ENCODE data around the gene CDH12. TPM values are rescaled to one million over a fixed set of nuclear protein-coding genes. Genes with fewer than 3 reads are reported as not detected.

Gene CDH12
- total and polyA plus RNA-seq, 10 of the 15 experiments (the other 5 are each of a cell fraction or from before 2014, with no cell fraction given) = 0.03 to 0.16 TPM; not detected in 8

- H3K4me2 ChIP-seq (ENCODE audit: control insufficient read depth, insufficient read depth) = no peak overlapping the region
- POLR2A ChIA-PET = no interaction called here
- no peaks in the 10 kb centered on the region for H3K9me3 ChIP-seq (replicated peaks; ENCODE audit: control insufficient read depth, insufficient read depth, low read length)
- SMC1A ChIA-PET (ENCODE audit: uncharacterized antibody, unreplicated experiment) = no interaction called here
- H3K4me1 ChIP-seq (ENCODE audit: control insufficient read depth, insufficient read depth, low read length) = no peaks in the 10 kb centered on the region
- H4K20me1 ChIP-seq (ENCODE audit: control insufficient read depth, insufficient read depth) = no peaks in the 10 kb centered on the region
- no TSS peak for BruUV-seq (replicated peaks)
- no peaks in the 10 kb centered on the region for H3K36me3 ChIP-seq (ENCODE audit: control insufficient read depth in 2 of 2, insufficient read depth in 2 of 2, low read length in 1 of 2)
- intact Hi-C loops (cut with micrococcal nuclease; ENCODE audit: unreplicated experiment) (loop anchor here (1.0 kb wide), 1 partner anchor 250 kb away; no protein-coding TSS in a partner anchor), in situ Hi-C loops (cut with MboI) (no loop called here)
- no peak overlapping the region for H3K27ac ChIP-seq (ENCODE audit: control insufficient read depth, insufficient read depth)
- no peak overlapping the region for H3K4me3 ChIP-seq
- H3K79me2 ChIP-seq (ENCODE audit: control insufficient read depth, insufficient read depth, low read length) = no peaks in the 10 kb centered on the region
- H3K27me3 ChIP-seq (replicated peaks in 1 of 2; ENCODE audit: control insufficient read depth in 2 of 2, insufficient read depth in 2 of 2, low read length in 1 of 2) = no peaks in the 10 kb centered on the region
- FAIRE-seq (no peak), ATAC-seq (peak; percentile 69), DNase-seq (ENCODE audit: low read depth, low spot score) (no peak)
- CTCF ChIA-PET = interaction anchor here (1.0 kb wide), 1 partner anchor 332 kb away, joined by 3 read pairs; no protein-coding TSS in a partner anchor
- RAD21 ChIA-PET (ENCODE audit: unreplicated experiment) = no interaction called here
- no peak overlapping the region for H3K9ac ChIP-seq (ENCODE audit: control insufficient read depth, insufficient read depth, low read length)
- TF ChIP-seq ZNF207 (IDR thresholded peaks at IDR 0.05; ENCODE audit: borderline replicate concordance) = no peak
- no peak for TF ChIP-seq TAF1 (IDR thresholded peaks at IDR 0.05; ENCODE audit: borderline replicate concordance, low read depth, low read length)
- TF ChIP-seq RAD21 (IDR thresholded peaks at IDR 0.05; ENCODE audit: insufficient read depth, low read depth, low read length) = 0 out of 2 replicates have a peak, but pooled peaks have one; percentile 15
- TF ChIP-seq SMC3 (IDR thresholded peaks at IDR 0.05; ENCODE audit: borderline replicate concordance, low read length) = peak; percentile 47; the same call in 1 of the 2 replicates
- TF ChIP-seq ESRRA (IDR thresholded peaks at IDR 0.05; ENCODE audit: low read length) = no peak
- TF ChIP-seq IKZF2 (IDR thresholded peaks at IDR 0.05) = no peak
- no peak for TF ChIP-seq DPF2 (IDR thresholded peaks at IDR 0.05)
- TF ChIP-seq ASH2L (IDR thresholded peaks at IDR 0.05; ENCODE audit: borderline replicate concordance, low read depth) = no peak
- no peak for TF ChIP-seq NFYB (IDR thresholded peaks at IDR 0.05; ENCODE audit: insufficient read depth, low read depth, low read length)
- no peak for TF ChIP-seq ZNF384 (IDR thresholded peaks at IDR 0.05; ENCODE audit: borderline replicate concordance, low read depth, low read length)
- TF ChIP-seq SKIL (IDR thresholded peaks at IDR 0.05; ENCODE audit: low read depth, poor library complexity, severe bottlenecking) = no peak
- TF ChIP-seq IRF4 (IDR thresholded peaks at IDR 0.05; ENCODE audit: low read depth, low read length) = no peak
- no peak for TF ChIP-seq KDM1A (IDR thresholded peaks at IDR 0.05; ENCODE audit: borderline replicate concordance)
- TF ChIP-seq CTCF (IDR thresholded peaks at IDR 0.05 in 2 of 3, conservative IDR thresholded peaks at IDR 0.05 in 1 of 3; ENCODE audit: control insufficient read depth in 2 of 3, extremely low read depth in 1 of 3, insufficient read depth in 1 of 3, low read depth in 3 of 3, low read length in 3 of 3) = peak in 2 of 3 experiments; percentile 9 to 50; a peak in 1 of 6 replicates
- no peak for TF ChIP-seq NRF1 (conservative IDR thresholded peaks at IDR 0.05; ENCODE audit: low read depth, low read length)
- no peak for TF ChIP-seq WRNIP1 (IDR thresholded peaks at IDR 0.05; ENCODE audit: borderline replicate concordance, low read depth, low read length)
- H2AFZ ChIP-seq (ENCODE audit: control insufficient read depth, low read depth, low read length) = no peak overlapping the region
- WGBS (ENCODE audit: insufficient coverage, insufficient replicate concordance, low lambda C conversion rate, missing lambda C conversion rate) = 42% methylated on average over 2 of the region's 2 CpGs
Observed at GRCh38 chr5:22889720-22890119, 36.6 kb upstream of the CDH12 start.

All from GM12878 (cell line).